ENCODE results near the gene CASP2.

The CASP2 gene

DNA sequence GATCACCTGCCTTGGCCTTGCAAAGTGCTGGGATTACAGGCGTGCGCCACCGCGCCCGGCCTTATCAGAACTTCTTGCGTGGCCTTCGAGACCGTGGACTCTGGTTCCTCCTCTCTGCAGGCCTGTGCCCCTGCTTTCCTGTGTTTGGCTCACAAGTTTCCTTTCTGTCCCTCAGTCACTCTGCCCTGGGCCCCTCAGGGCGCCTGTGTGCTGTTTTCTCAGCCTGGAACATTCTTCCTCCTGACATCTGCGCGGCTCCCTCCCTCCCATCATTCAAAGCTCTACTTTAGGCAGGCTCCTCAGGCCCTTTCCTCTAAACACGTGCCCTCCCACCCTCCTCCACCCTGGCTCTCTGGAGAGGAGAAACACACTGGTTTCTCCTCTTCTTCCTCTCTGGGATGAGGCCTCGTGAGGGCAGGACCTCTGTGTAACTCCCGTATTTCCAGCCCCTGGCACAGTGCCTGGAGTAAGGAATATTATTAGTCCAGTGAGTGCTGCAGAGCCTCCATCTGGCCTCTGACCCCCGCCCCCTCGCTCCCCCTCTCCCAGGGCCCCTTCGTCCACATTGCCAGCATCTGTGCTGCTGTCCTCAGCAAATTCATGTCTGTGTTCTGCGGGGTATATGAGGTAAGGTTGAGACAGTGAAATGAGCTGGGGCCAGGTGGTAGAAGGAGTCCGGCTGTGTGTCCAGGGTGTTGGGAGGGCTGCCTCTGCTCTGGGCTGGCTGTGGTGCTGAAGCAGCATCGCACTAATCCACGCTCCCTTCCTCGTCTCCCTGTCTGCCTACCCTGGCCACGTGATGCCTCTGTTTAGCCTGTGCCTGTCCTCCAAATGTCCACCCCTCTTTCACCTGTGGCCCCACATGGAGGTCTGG, 34.8 kb downstream of the CASP2 start:
- no peak overlapping the region for H3K4me3 ChIP-seq (ENCODE audit: low read length)
- TF ChIP-seq, protein P1, sequence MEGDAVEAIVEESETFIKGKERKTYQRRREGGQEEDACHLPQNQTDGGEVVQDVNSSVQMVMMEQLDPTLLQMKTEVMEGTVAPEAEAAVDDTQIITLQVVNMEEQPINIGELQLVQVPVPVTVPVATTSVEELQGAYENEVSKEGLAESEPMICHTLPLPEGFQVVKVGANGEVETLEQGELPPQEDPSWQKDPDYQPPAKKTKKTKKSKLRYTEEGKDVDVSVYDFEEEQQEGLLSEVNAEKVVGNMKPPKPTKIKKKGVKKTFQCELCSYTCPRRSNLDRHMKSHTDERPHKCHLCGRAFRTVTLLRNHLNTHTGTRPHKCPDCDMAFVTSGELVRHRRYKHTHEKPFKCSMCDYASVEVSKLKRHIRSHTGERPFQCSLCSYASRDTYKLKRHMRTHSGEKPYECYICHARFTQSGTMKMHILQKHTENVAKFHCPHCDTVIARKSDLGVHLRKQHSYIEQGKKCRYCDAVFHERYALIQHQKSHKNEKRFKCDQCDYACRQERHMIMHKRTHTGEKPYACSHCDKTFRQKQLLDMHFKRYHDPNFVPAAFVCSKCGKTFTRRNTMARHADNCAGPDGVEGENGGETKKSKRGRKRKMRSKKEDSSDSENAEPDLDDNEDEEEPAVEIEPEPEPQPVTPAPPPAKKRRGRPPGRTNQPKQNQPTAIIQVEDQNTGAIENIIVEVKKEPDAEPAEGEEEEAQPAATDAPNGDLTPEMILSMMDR (IDR thresholded peaks at IDR 0.05; ENCODE audit: insufficient read depth, low read depth, low read length, missing control alignments): no peak
- no peak for DNase-seq (ENCODE audit: low read depth)

DNA sequence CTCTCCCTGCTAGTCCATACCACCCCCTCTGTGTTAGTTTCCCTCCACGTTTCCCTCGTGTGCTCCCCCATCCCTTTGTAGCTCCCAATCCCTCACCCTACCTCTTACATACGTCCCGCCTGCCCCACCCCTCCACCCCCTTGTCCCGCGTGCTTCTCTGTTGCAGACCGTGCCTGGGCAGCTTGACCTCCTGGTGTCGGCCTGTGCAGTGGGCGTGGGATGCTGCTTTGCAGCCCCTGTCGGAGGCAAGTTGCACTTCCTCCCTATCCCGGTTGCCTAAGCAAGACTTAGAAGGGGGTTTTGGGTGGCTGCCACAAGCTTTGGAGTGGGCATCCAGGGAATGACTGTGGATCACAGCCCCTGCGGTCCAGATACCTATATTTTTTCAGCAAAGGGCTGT, 35.5 kb downstream of the CASP2 start:
- no peak for DNase-seq (ENCODE audit: low read depth)
- TF ChIP-seq, protein P1 (IDR thresholded peaks at IDR 0.05; ENCODE audit: insufficient read depth, low read depth, low read length, missing control alignments): no peak
- H3K4me3 ChIP-seq (ENCODE audit: low read length): no peak overlapping the region

DNA sequence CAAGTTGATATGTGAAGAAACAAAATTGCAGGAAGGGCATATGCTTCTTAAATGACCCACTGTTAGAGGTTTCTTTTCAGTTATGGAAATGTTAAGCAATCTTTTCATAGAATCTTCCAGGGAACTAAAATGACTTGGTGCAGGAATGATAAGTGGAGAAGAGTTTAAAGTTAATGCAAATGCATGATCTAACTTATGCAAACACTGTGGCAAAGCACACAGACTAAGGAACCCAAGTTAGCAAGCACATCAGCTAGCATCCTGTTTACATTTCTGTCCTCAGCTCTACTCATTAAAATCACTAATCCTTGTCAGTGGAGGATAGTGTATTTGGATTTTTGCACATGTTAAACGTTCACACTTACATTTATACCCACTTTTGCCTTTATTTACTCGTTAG, 37.1 kb downstream of the CASP2 start:
- no peak for DNase-seq (ENCODE audit: low read depth)
- H3K4me3 ChIP-seq (ENCODE audit: low read length): no peak overlapping the region
- TF ChIP-seq, protein P1 (IDR thresholded peaks at IDR 0.05; ENCODE audit: insufficient read depth, low read depth, low read length, missing control alignments): no peak

DNA sequence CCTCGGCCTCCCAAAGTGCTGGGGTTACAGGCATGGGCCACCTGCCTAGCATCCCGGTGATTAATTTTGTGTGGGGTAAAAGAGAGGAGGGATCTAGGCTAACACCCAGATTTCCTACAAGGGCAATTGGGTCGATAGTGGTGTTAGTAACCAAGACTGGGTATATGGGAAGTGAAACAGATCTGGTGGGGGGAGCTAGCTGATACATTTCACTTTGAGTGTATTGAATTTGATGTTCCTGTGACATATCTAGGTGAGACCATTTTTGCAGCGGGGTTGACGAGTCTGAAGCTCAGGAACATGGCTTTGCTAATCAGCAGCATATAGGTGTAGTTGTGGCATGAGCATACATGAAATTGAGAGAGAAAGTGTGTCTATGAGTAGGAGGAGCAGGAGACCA, 39.8 kb downstream of the CASP2 start:
- no peak for DNase-seq (ENCODE audit: low read depth)
- TF ChIP-seq, protein P1 (IDR thresholded peaks at IDR 0.05; ENCODE audit: insufficient read depth, low read depth, low read length, missing control alignments): no peak
- H3K4me3 ChIP-seq (ENCODE audit: low read length): no peak overlapping the region

DNA sequence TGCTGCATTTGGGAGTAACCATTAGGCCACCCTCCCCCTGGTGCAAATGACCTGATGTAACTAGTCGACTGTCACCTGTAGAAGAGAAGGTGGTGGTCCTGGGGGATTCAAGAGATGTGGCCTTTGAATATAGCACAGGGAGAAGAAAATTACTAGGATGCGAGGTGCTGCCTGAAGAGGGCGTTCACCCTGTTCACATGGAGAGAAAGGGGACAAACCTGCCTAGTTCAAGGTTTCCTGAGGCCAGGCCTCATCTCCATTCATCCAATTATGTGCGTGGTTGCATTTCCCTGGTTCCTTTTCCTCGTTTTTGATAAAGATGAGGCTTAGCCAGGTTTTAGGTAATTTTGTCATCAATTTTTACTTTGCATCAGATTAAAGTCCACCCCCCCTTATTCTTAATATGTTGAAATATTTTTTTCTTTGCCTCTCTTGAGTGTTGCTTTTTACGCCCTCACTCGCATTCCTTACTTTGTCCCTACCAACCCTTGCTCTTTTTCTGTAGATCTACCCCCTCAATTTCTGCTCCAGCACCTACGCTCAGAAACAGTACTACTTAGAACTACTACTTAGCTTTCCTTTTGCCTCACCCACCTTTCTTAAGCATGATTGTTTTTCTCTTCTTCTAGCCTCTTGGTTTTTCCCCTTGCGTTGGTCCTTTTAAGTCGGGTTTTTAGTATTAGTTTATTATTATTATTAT, 41.5 kb downstream of the CASP2 start:
- TF ChIP-seq, protein P1 (IDR thresholded peaks at IDR 0.05; ENCODE audit: insufficient read depth, low read depth, low read length, missing control alignments): no peak
- no peak overlapping the region for H3K4me3 ChIP-seq (ENCODE audit: low read length)
- no peak for DNase-seq (ENCODE audit: low read depth)

DNA sequence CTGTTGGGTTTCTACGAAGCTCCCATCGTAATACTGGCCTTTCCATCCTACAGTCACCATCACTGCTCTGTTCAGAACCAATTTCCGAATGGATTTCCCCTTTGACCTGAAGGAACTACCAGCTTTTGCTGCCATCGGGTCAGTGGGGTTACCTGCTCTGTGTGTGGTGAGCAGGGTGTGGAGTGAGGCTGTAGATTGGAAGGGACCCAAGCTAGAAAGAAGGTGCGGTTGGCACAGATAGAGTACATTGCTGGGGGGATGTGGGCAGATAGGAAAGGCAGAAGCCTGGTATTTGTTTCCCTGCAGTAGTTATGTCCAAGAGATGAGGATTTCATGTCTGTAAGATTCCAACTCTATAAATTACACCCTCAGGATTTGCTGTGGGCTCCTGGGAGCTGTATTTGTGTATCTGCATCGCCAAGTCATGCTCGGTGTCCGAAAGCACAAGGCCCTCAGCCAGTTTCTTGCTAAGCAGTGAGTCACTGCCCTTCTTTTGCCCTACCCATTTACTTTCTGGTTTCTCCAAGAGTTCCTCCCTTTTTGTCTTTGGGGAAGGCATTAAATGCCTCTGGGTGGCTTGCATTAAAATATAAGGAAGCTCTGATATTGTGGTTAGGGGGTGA, 43.1 kb downstream of the CASP2 start:
- peak; percentile 90 for DNase-seq (ENCODE audit: low read depth)
- no peak overlapping the region for H3K4me3 ChIP-seq (ENCODE audit: low read length)
- TF ChIP-seq, protein P1 (IDR thresholded peaks at IDR 0.05; ENCODE audit: insufficient read depth, low read depth, low read length, missing control alignments): no peak
